ENCODE measurements around the gene PRKAG1.

The PRKAG1 gene

DNA sequence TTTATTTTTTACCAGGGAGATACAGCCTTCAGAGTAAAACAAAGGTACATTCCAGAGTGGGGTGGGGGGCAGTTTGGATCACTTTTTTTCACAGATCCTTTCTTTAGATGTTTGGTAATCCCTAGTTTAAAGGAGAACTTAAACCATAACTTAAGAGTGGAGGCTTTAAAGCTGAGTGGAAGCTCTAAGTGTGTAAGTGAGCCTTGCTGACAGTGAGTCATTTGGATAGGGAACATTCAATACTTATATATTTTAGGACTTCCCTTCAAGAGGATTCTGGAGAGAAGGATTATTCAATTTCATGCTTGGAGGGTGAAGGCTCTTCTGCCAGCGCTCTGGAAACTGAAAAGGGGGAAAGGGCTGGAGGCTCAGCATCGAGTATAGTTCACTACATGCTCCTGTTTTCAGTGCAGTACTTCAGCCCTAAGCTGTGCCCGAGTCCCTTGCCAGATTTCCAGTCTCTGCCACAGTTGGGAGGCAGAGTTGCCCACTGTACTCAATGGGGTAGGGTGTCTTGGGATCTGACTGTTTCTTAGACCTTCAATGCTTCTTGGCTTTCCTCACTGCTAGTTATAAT, 8.4 kb downstream of the PRKAG1 start:
- DNase-seq (ENCODE audit: low read depth in 2 of 2): no peak

DNA sequence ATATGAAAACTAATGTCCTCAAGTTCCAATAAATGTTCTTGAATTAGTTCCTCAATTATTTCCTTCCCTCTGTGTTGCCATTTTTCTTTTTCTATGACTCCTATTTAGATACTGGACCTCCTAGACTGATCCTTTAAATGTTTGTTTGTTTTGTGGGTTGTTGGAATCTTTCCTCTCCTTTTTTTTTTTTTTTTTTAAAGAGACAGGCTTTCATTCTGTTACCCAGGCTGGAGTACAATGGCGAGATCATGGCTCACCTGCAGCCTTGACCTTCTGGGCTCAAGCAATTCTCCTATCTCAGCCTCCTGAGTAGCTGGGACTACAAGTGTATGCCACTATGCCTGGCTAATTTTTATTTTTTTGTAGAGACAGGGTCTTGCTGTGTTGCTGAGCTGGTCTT, 9.6 kb downstream of the PRKAG1 start:
- DNase-seq (ENCODE audit: low read depth in 2 of 2): no peak

DNA sequence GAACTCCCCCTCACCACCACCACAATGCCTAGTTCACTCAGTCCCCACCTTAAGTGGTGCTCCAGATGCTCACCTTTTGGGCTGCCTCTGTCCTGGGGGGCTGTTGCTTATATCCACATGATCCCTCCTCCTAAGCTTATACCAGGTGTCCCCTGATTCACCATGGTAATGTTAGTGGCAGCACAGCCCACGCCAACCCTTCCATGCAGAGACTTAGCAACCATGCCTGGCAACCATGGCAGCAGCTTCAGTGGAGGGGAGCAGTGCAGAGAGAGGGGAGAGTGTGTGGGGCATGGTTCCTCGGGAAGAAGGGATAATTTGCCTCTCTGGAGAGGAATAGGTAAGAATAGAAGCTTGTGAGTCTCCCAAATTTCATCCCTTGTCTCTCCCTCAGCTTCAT, 18.2 kb downstream of the PRKAG1 start:
- no peak for DNase-seq (ENCODE audit: low read depth in 2 of 2)

DNA sequence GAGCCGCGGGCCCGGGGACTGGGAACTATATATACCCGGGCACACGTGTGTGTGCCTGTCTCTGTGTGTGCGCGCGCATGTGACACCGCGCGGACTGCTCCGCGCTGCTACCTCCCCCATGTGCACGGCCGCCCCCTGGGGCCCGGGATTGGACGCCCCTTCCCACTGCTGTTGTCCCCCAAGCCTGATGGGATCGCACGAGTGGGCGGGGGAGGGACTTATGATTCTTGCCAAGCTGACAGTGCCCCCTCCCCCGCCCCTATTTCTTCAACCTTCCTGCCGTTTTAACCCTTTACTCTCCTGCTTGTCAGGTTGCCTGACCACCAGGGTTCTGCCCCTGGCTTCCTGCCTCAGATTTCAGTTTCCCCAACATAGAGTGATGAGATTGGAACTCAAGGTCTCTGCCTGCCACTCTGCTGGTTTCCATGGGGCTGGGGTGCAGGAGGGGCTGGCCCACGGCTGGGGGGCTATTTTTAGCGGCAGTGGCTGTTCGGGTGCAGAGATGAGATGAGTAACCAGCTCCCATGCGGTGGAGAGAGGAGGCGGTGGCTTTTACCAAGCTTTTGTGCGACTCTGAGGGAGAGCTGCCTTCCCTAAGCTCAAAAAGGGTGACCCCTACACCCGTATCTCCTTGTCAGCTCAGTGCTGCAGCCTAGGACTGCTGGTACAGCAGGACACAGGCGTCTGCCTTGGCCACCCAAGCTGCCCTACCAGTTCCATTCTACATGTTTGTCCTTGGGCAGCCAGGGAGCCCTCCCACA, 19.0 kb downstream of the PRKAG1 start, which contains the start of gene DDN:
TSS of gene DDN (minus strand) at position 5 of the 761 bp plus-strand sequence. CDS start 88 bp downstream, outside the sequence.
- no peak for DNase-seq (ENCODE audit: low read depth in 2 of 2)

DNA sequence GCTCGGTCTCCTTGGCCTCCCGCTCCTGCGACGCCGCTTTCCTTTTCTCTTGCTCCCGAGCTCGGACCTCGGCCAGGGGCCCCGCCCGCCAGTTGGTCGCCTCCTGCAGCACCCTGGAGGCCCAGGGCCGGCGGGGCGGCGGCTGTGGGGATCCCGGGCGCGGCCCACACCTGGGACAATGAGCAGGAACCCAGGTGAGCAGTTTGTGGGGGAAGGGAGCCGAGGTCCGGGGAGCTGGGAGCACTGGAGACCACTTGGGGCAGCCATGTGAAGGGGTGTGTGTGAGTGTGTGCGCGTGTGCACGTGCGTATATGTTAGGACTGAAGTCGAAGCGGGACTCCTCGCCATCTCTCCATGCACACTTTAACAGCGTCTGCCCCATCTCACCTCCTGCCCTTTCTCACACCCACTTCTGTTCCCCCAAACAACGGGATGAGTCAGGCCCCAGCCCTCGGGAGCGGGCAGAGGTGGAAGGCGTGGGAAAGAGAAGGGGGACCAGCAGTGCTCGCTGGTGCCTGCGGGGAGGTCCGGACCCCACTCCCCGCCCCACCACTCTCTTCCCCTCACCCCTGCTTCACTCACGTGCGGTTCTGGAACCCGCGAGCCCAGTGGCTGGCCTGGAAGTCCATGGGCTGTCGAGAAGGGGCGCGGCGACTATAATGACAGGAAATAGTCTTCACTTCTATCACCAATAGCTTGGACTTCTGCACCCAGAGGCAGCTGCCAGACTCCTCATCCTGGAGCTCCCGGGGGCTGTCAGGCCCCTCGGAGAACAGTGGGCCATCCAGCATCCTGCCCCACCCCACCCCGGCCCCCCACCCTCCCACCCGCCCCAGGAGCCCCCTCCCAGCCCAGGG, 19.9 kb downstream of the PRKAG1 start:
- DNase-seq (ENCODE audit: low read depth in 2 of 2): no peak

DNA sequence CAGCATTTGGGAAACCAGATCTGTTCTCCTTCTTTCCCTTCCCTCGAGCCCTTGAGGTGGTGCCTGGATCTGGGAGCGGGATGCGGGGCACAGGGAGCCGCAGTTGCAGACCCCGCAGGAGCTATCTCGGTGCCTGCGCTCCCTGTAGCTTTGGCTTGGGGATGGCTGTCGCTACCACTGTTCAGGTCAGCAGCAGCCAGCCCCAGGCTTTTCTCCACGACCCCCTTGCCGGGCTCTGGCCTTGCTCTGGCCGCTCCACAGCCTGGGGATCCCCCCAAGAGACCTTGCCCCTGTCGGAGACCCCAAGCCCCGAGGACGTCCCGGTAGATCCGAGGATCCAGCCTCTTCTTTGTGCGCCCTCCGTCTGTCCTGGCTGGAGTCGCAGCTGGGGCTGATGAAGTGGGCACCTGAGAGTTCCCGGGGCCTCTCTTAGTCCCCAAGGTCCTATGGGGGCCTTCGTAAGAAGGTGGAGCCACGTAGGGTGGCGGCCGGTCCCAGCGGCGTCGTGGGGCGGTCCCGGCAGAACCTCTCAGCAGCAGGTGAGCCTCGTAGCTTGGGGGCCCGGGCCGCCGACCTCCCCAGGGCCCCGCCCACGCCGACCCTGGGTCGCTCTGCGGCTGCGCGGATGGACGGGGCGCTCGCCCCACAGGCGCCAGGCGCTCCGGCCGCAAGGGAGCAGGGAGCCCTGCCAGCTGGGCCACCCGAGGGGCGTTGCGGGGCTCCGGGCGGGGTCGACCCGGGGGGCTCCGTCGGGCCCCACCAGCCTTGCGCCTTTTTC, 20.7 kb downstream of the PRKAG1 start:
- no peak for DNase-seq (ENCODE audit: low read depth in 2 of 2)

DNA sequence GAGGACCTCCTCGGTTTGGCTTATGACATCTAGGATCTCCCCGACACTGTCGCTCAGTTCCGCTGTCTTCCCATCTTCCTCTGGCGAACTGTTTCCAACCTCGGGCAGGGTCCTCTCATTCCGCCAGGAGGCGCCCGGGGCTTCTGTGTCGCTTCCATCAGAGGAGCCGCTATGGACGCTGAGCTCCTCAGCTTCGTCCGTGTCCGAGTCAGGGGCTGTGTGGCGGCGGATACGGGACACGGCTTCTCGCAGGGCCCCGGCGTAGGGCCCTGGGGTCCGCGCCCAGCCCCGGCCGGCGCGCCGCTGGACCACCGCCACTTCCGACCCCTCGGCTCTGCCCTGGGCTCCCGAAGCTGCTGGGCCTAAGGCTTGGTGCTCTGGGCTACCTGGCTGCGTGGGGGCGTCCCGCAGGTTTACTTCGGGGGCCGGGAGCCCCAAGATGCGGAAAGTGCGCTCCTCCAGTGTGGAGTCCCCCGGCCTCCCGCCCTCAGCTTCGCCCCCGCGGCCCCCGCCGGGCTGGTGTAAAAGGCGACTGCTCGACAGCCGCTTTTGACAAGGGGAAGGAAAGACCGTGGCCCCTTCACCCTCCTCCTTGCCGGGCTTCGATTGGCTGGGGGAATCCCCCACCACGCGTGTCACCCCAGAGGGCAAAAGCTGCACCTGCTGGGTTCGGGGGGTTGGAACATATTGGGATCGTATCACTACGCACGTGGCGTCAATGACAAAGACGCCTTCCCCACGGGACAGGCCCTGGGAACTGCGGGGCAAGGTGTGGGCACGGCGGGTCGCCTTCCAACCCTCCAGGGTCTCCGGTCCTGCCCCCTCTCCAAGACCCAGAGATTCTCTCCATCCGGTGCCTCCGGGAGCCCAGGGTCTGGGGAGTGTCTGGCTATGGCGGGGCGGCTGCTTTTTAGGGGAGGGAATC, 21.5 kb downstream of the PRKAG1 start:
- DNase-seq (ENCODE audit: low read depth in 2 of 2): no peak

DNA sequence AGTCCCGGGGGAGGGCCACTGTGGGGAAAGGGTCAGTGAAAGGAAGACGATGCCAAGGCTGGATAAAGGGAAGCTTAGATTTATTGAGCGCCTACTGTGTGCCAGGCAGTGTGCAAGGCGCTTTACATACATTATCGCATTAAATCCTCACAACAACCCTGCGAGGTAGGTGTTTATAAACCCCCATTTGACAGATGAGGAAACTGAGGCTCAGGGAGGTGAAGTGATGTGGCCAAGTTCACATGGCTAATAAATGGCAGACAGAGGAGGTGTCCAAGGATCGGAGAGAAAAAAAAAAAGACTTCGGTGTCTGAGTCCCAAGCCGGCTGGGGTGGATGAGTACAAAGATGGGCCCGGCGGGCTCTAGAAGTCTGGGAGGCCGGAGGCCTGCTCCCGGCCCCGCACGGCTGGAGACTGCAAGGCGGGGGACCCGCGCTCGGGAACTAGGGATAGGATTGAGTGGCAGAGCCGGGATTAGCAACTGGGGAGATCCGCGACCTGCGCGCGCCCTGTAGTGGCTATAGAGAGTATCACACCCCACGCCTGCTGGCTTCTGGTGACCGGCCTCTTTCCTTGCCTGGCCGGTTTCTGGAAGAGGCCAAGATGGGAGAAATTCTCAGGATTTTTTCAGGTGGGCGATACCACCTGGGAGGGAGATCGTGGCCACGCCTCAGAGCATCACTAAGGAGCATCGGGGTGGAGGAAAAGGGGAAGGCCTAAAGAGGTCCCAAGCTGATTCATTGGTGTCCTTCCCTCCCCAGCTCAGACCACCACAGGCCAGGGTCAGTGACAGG, 23.3 kb downstream of the PRKAG1 start:
- peak; percentile 44 to 45 for DNase-seq (ENCODE audit: low read depth in 2 of 2)

DNA sequence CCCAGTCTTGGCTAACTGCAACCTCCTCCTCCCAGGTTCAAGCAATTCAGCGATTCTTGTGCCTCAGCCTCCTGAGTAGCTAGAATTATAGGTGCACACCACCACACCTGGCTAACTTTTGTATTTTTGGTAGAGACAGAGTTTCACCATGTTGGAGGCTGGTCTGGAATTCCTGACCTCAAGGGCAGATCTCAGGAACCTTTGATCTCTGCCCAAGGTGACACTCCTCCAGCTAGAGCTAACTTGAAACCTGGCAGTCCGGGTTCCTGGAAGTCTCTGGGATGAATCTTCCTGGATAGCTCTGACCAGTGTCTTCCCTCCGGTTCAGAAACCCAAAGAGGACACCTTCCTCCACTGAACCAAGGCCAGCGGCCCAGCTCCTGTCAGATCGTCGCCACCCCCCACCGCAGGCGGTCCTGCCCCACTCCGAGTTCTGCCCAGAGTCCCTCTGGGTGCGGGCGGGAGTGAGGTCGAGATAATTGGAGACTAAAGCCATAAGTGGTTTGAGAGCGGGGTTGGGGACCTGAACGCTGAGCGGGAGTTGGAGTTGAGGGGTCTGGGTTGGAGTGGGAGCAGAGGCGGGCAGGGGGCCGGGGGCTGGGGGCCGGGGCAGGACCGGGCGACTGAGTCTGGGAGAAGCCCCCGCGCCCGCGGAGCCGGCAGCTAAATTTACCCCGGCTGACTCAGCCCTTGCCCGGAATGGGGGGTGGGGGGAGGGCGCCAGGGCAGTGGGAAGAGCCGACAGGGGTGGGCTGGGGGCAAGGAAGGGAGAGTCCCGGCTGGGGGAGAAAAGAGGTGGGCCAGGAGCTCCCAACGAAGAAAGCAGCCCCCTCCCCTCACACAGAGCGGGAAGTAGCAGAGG, 24.1 kb downstream of the PRKAG1 start:
- DNase-seq (ENCODE audit: low read depth in 2 of 2): no peak

DNA sequence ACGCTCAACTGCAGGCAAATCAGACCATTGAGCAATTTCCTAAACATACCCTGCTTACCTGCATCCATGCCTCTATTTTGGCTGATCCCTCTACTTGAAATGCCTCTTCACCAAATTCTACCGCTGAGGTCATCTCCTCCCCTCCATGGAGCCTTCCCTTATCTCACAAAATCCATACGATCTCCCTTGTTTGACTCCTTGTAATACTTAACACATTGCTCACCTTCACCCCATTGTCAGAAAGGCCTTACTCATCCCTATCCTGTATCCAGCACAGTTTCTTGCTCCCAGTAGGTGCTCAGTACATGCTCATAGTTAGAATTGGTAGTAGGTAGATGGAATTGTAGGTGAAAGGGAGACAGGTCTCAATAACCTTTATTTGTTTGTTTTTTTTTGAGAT, 24.8 kb downstream of the PRKAG1 start:
- no peak for DNase-seq (ENCODE audit: low read depth in 2 of 2)

DNA sequence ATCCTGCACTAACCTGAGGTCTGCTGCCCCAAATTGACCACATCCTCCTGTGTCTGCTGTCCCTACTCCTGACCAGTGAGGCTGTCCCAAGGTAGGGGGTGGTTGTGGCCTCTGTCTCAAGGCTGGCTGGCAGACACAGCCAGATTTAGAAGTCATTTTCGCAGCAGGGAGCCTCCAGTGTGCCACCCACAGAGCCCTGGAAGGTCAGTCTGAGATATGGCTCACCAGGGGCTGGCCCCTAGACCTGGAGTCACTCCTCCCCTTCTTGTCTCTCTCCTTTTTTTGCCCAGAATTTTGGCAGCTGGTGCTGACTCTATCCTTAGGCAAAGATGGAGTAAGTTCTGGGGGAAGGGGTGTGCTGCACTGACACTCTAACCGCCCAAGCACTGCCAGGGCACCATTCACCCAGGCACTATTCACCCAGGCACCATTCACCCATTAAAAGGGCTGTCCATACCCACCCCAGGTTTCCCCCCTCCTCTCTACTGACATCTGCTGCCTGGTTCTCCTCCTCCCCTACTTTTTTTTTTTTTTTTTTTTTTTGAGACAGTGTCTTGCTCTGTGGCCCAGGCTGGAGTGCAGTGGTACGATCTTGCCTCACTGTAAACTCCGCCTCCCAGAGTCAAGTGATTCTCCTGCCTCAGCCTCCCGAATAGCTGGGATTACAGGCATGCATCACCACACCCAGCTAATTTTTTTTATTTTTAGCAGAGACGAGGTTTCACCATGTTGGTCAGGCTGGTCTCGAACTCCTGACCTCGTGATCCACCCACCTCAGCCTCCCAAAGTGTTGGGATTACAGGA, 27.1 kb downstream of the PRKAG1 start:
- no peak for DNase-seq (ENCODE audit: low read depth in 2 of 2)

DNA sequence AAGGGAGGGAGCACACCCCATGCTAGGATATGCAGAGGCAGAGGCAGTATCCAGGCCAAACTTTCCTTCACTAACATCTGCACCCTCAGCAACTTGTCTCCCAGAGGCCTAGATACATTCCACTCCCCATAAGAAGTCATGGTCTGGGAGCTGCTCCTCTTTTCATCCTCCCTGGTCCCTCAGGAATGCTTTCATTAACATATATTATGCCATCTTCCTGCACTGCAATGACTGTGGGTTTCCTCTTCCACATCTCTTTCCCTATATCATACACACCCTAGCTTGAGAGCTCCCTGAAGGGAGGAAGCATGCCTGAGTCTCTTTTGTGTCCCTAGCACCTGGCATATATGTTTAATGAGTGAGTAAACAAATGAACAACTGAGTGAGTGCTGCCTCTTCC, 28.0 kb downstream of the PRKAG1 start:
- no peak for DNase-seq (ENCODE audit: low read depth in 2 of 2)

DNA sequence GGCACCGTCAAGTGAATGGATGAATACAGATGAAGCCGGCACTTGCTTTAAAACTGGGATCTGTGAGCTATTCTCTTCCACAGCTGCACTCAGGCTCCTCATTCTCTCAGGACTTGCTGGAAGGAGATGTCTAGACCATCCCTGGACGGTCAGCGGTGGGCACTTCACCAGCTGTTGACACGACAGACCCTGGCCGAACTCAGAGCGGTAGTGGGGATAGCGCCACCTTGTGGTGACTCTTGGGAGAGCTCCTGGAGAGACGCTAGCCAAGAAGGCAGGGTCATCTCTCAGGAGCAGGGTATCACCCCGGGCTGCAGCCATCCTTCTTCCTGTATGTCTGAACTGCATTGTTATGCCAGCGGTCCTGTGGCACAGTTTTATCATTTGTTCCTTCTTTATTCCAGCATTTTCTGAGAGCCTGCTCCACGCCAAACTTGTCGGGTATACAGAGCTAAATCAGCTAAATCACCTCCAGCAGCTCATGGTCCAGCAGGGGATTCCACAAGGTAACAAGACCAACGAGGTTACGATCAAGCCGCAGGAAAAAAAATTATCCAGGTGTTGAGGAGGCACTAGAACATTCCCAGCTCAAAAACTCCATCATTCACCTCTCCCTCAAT, 30.4 kb downstream of the PRKAG1 start:
- no peak for DNase-seq (ENCODE audit: low read depth in 2 of 2)

DNA sequence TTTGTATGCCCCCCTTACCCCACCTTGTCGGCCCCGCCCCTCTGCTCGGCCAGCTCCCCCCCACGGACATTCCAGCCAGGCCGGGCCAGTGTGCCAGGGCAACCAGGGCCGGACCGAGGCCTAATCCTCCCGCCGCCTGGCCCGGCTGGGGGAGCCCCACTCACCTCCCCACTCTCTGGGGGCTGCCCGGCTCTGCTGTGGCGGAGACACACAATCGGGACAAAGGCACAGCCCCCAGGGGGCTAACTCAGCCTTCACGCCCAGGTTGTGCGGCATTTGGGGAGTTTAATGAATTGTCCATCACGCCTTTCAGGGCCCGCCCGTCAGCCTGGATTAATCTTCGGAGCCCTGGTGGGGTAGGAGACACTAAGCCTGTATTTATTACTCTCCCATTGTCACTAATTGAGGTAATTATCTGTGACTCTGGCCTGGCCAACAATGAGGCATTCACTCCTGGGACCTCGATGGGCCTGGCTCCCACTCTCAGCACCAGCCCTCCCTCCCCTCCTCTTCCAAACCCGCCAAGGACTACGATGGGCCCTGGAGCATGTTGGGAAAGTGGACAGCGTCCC, 31.8 kb downstream of the PRKAG1 start:
- no peak for DNase-seq (ENCODE audit: low read depth in 2 of 2)

DNA sequence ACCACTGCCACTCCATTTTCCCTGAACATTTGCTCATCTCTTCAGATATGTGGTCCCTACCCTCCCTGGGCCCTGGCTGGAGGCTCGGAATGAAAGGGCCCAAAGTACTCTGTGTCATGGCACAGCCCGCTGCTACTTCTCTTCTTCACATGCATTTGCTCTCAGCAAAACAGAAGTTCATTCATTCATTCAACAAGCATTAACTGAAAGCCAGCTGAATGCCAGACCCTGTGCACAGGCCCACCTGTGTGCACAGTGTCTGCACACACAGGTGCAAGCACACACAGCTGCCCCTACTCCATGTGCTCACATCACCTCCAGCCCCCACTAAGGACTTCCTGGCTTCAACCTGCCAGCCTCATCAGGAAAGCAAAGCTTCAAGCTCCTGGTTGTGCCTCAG, 32.7 kb downstream of the PRKAG1 start:
- no peak for DNase-seq (ENCODE audit: low read depth in 2 of 2)

DNA sequence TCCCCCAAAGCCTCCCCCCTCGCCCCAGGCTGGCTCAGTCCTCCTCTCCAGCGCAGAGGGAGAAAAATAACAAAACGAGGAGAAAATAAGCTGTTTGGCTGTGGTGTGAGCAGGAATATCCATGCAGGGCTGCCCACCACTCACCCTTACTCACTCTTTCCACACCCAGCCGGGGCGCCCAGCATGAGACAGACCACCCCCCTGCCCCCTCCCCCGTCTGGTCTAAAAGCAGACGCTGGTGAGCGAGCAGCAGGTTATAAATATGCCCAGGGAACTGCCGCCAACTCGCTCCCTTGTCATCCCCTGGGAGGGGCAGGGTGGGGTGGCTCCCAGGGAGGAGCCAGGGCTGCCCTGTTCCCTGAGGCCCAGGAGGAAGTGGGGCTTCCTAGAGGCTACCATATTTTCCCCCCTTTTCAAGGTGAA, 33.1 kb downstream of the PRKAG1 start:
- no peak for DNase-seq (ENCODE audit: low read depth in 2 of 2)

DNA sequence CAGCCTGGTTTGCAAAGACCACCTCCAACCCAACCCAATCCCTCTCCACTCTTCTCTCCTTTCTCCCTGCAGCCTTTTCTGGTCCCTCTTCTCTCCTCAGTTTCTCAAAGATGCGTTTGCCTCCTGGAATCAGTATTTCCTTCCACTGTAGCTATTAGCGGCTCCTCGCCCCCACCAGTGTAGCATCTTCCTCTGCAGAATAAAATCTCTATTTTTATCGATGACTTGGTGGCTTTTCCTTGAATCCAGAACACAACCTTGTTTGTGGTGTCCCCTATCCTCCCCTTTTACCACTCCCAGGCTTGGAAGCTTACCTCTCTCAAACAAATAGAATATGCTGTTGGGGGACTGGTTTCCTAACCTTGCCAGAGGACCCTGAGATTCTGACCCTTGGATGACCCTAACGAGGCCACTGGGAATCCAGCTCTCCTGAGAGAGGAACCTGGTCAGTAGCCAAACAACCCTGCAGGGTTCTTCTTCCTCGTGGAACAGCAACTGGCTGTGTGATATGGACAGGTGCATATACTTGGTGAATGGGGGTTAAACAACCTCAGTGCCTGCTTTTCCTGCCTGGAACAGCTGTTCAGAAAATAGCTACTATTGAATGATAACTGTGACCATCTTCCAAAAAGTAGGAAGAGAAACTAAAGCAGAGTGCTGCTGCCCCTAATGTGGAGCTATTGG, 36.0 kb downstream of the PRKAG1 start:
- DNase-seq (ENCODE audit: low read depth in 2 of 2): no peak

Data from fibroblast of skin of left biceps (primary cell).